GM23338 (cell line): ENCODE results near the gene ST6GALNAC3. TPM values are rescaled to one million over a fixed set of nuclear protein-coding genes. Genes with fewer than 3 reads are reported as not detected.

ENCODE experiments used
- ATAC-seq: fragments of 200-7000 bp; cut with Tn5 transposase; 3 replicates; pipeline ENCODE4 v1.9.1; 2020
- DNase-seq: peaks from one replicate; pipeline ENCODE4 v3.0.0-alpha.2; 2015; ENCODE audit warnings: low spot score
- H2AFZ ChIP-seq: fragments of 200-600 bp; sonication (generic); 2 replicates; pipeline ENCODE4 v1.8.0; 2016; ENCODE audit warnings: antibody characterized with exemption, mild to moderate bottlenecking, moderate library complexity
- H3F3A ChIP-seq: fragments of 200-600 bp; sonication (generic); replicated peaks from 2 replicates; pipeline ENCODE4 v1.8.0; 2017; ENCODE audit warnings: antibody characterized with exemption, mixed run types, low read depth
- H3K27ac ChIP-seq: fragments of 200-600 bp; sonication (generic); 2 replicates; pipeline ENCODE4 v1.6.1; 2016; ENCODE audit warnings: low read depth
- H3K27me3 ChIP-seq: fragments of 200-600 bp; sonication (generic); 2 replicates; pipeline ENCODE4 v1.8.0; 2016; ENCODE audit warnings: mild to moderate bottlenecking, mixed run types, moderate library complexity; ENCODE audit not compliant: insufficient read depth
- H3K36me3 ChIP-seq: fragments of 200-600 bp; sonication (generic); 2 replicates; pipeline ENCODE4 v1.8.0; 2016; ENCODE audit warnings: mild to moderate bottlenecking; ENCODE audit not compliant: insufficient read depth
- H3K4me1 ChIP-seq: fragments of 200-600 bp; sonication (generic); 2 replicates; pipeline ENCODE4 v1.8.0; 2016; ENCODE audit warnings: mild to moderate bottlenecking, moderate library complexity; ENCODE audit not compliant: insufficient read depth
- H3K4me2 ChIP-seq: fragments of 200-600 bp; sonication (generic); 2 replicates; pipeline ENCODE4 v1.7.1; 2017; ENCODE audit warnings: mixed run types
- H3K4me3 ChIP-seq: fragments of 200-600 bp; sonication (generic); 2 replicates; pipeline ENCODE4 v1.6.1; 2016; ENCODE audit warnings: mixed run types
- H3K79me2 ChIP-seq: fragments of 200-600 bp; sonication (generic); replicated peaks from 2 replicates; pipeline ENCODE4 v1.8.0; 2017; ENCODE audit warnings: mild to moderate bottlenecking; ENCODE audit not compliant: insufficient read depth
- H3K9me2 ChIP-seq: fragments of 200-600 bp; sonication (generic); 2 replicates; pipeline ENCODE4 v1.8.0; 2017; ENCODE audit not compliant: insufficient read depth
- H4K20me1 ChIP-seq: fragments of 200-600 bp; sonication (generic); replicated peaks from 2 replicates; pipeline ENCODE4 v1.8.0; 2017; ENCODE audit warnings: mild to moderate bottlenecking; ENCODE audit not compliant: insufficient read depth
- H3K27ac Mint-ChIP-seq: 2 replicates; pipeline ENCODE4 v1.8.0; 2020; ENCODE audit warnings: inconsistent platforms, mild to moderate bottlenecking, moderate library complexity, mixed read lengths
- H3K27me3 Mint-ChIP-seq: 3 replicates; pipeline ENCODE4 v1.8.0; 2022; ENCODE audit warnings: low read depth, mild to moderate bottlenecking, moderate library complexity, mixed read lengths, inconsistent platforms; ENCODE audit not compliant: insufficient read depth, poor library complexity
- H3K36me3 Mint-ChIP-seq: 3 replicates; pipeline ENCODE4 v1.8.0; 2021; ENCODE audit warnings: low read depth, mild to moderate bottlenecking, inconsistent platforms, moderate library complexity, mixed read lengths
- H3K4me1 Mint-ChIP-seq: 3 replicates; pipeline ENCODE4 v1.8.0; 2020; ENCODE audit warnings: mild to moderate bottlenecking, inconsistent platforms, mixed read lengths
- H3K4me3 Mint-ChIP-seq: 3 replicates; pipeline ENCODE4 v1.8.0; 2021; ENCODE audit warnings: moderate library complexity, mild to moderate bottlenecking, inconsistent platforms, mixed read lengths
- H3K9me3 Mint-ChIP-seq: 3 replicates; pipeline ENCODE4 v1.8.0; 2020; ENCODE audit warnings: moderate library complexity, mild to moderate bottlenecking, inconsistent platforms, mixed read lengths
- CTCF ChIP-seq, 2 experiments: fragments of 200-600 bp in 1 of 2; sonication (generic) in 1 of 2; conservative IDR thresholded peaks; 2 replicates each; pipeline versions ENCODE4 v1.5.1 to v1.6.1; 2016 to 2017; ENCODE audit warnings: antibody characterized with exemption in 2 of 2, low read depth in 2 of 2, mild to moderate bottlenecking in 2 of 2, moderate library complexity in 1 of 2
- ETS1 ChIP-seq: IDR thresholded peaks from 2 replicates; pipeline ENCODE4 v1.6.1; 2016; ENCODE audit warnings: antibody characterized with exemption
- EZH2 ChIP-seq: fragments of 200-600 bp; sonication (generic); IDR thresholded peaks from one replicate; pipeline ENCODE4 v1.8.0; 2017; ENCODE audit warnings: antibody characterized with exemption, mild to moderate bottlenecking, low read depth; ENCODE audit not compliant: unreplicated experiment
- EZH2phosphoT487 ChIP-seq: fragments of 200-600 bp; sonication (generic); IDR thresholded peaks from one replicate; pipeline ENCODE4 v1.8.1; 2018; ENCODE audit warnings: antibody characterized with exemption; ENCODE audit not compliant: unreplicated experiment
- JUNB ChIP-seq: IDR thresholded peaks from one replicate; pipeline ENCODE4 v1.6.1; 2016; ENCODE audit warnings: antibody characterized with exemption; ENCODE audit not compliant: unreplicated experiment
- NANOG ChIP-seq: IDR thresholded peaks from 2 replicates; pipeline ENCODE4 v1.6.1; 2016; ENCODE audit warnings: antibody characterized with exemption, borderline replicate concordance
- POLR2AphosphoS5 ChIP-seq: IDR thresholded peaks from 2 replicates; pipeline ENCODE4 v1.6.1; 2016; ENCODE audit warnings: antibody characterized with exemption, low read depth
- REST ChIP-seq: IDR thresholded peaks from one replicate; pipeline ENCODE4 v1.6.1; 2018; ENCODE audit warnings: antibody characterized with exemption; ENCODE audit not compliant: unreplicated experiment
- STAT1 ChIP-seq: IDR thresholded peaks from one replicate; pipeline ENCODE4 v1.6.1; 2016; ENCODE audit warnings: antibody characterized with exemption; ENCODE audit not compliant: unreplicated experiment
- ZNF114 ChIP-seq: fragments of 250-450 bp; sonication (Bioruptor Pico); IDR thresholded peaks from 2 replicates; pipeline ENCODE4 v1.5.0; 2020; ENCODE audit warnings: mild to moderate bottlenecking, moderate library complexity
- ZNF331 ChIP-seq: fragments of 250-450 bp; sonication (Bioruptor Pico); IDR thresholded peaks from 2 replicates; pipeline ENCODE4 v1.5.0; 2020; ENCODE audit warnings: low read depth, mild to moderate bottlenecking, moderate library complexity
- polyA plus RNA-seq: library from polyadenylated mRNA; unstranded; fragments of >200 nt; fragmentation: Nextera tagmentation; extraction: Ambion mirVana; gene quantifications from 2 replicates; pipeline ENCODE4 v1.2.1, GENCODE V29; 2016
- total RNA-seq: library from RNA; depleted of rRNA; stranded (reverse); fragments of >200 nt; shearing (Covaris generic); gene quantifications from 2 replicates; pipeline ENCODE4 v1.2.3, GENCODE V29; 2014

The ST6GALNAC3 gene
- total and polyA plus RNA-seq, 2 experiments from 2014 or later, result 4.7 to 11.6 TPM

- TF ChIP-seq CTCF (conservative IDR thresholded peaks at IDR 0.05; ENCODE audit: low read depth in 2 of 2), result no peak
- TF ChIP-seq NANOG, result no peak
Measured at GRCh38 chr1:76371941-76372340, 297.4 kb downstream of the ST6GALNAC3 start (continued).

GRCh38 chr1:76374086-76374485 is 299.5 kb downstream of the ST6GALNAC3 start:
- Histone ChIP-seq H3K27ac (no peak overlapping the region), H2AFZ (no peak overlapping the region), H3K4me3 (no peak overlapping the region), H3K27me3 (no peaks in the 10 kb centered on the region), H3F3A (no peaks in the 10 kb centered on the region), H3K4me2 (no peak overlapping the region; the same call in 1 of the 2 replicates), H3K4me1 (peaks cover 9% of the 10 kb centered on the region), H3K9me2 (no peaks in the 10 kb centered on the region), H4K20me1 (no peaks in the 10 kb centered on the region), H3K36me3 (no peaks in the 10 kb centered on the region), H3K79me2 (no peaks in the 10 kb centered on the region)
- no peaks in the 10 kb centered on the region; the same call in 2 of the 3 replicates for H3K9me3 Mint-ChIP-seq
- H3K4me1 Mint-ChIP-seq, result peaks cover 23% of the 10 kb centered on the region
- no peak for ATAC-seq
- DNase-seq, result no peak
- peak overlapping the region; percentile 39; the same call in 1 of the 2 replicates for H3K27ac Mint-ChIP-seq
- H3K36me3 Mint-ChIP-seq, result no peaks in the 10 kb centered on the region
- no peak overlapping the region for H3K4me3 Mint-ChIP-seq
- no peaks in the 10 kb centered on the region for H3K27me3 Mint-ChIP-seq
- TF ChIP-seq ETS1 (no peak), NANOG (no peak), POLR2AphosphoS5 (no peak), ZNF331 (no peak), STAT1 (no peak), JUNB (no peak), REST (no peak), EZH2phosphoT487 (no peak), EZH2 (no peak), ZNF114 (CRISPR knock-in tag) (no peak), CTCF (conservative IDR thresholded peaks at IDR 0.05; ENCODE audit: low read depth in 2 of 2) (no peak)
